ENCODE results near the gene MPL.
"Not testable (repeated sequence)": the region's sequence is repeated elsewhere in the genome, so short reads cannot be mapped to it uniquely, and the experiment has no call there.

Gene MPL

DNA sequence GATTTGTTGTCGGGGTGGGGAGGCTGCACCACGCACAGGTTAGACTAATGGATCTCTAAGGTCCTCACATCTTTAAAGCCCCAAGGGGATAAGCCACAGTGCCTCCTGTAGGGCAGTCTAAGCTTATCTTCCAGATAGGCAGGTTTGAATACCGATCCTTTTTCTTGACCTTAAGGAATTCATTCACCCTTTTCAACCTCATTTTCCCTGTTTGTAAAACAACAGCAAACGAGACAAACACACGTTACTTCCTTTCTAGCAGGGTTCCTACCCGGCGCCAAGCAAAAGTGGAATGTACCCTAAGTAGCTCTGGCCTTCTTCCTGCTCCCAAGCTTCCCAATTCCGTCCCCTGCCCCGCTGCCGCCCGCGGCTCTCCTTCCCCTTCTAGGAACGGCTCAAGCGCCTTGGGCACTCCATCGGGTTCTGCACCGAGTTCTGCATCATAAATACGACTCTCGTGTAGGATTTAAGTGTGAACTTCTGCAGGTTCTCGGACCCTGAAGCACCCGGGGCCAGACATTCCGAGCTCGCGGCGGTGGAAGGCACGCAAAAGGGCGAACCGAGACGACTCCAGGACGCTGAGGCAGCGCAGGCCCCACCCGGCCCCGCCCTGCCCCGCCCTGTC, 20.6 kb downstream of the MPL start:
- DNase-seq, result peak; percentile 47

DNA sequence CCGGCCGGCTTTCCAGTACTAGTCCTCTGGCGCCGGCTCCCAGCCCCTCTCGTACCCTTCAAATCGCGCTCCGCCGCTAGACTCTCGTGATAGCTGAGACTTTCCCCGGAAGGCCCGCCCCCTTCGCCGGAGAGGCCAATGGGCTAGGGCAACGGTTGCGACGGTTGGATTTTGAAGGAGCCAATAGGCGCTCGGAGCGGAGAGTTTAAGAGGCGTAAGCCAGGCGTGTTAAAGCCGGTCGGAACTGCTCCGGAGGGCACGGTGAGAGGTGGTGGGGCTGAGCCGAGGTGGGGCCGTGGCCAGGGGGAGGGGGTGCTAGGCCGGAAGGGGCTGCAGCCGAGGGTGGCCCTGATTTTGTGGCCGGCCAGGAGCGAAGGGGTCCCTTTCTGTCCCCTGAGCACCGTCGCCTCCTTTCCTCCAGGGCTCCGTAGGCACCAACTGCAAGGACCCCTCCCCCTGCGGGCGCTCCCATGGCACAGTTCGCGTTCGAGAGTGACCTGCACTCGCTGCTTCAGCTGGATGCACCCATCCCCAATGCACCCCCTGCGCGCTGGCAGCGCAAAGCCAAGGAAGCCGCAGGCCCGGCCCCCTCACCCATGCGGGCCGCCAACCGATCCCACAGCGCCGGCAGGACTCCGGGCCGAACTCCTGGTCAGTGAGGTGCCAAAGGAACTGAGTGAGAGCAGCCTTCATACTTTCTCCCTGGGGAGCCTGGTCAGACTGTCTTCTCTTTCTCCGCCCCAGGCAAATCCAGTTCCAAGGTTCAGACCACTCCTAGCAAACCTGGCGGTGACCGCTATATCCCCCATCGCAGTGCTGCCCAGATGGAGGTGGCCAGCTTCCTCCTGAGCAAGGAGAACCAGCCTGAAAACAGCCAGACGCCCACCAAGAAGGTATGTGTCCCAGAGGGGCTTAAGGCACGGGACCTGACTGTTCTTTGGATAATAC, 21.4 kb downstream of the MPL start, which contains the start of gene CDC20:
TSS of gene CDC20 (plus strand) at position 236 of the 948 bp plus-strand sequence. CDS start at position 471, 235 bp downstream.
- DNase-seq, result peak; percentile 95

DNA sequence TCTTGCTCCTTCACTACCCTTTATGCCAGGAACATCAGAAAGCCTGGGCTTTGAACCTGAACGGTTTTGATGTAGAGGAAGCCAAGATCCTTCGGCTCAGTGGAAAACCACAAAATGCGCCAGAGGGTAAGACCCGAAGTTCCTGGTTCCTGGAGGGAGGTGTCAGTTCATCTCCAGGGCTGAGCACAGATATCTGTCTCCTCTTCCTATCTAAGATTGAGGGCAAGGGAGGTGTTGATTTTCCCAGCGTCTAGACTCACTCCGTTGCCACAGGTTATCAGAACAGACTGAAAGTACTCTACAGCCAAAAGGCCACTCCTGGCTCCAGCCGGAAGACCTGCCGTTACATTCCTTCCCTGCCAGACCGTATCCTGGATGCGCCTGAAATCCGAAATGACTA, 22.1 kb downstream of the MPL start:
- no peak for DNase-seq

DNA sequence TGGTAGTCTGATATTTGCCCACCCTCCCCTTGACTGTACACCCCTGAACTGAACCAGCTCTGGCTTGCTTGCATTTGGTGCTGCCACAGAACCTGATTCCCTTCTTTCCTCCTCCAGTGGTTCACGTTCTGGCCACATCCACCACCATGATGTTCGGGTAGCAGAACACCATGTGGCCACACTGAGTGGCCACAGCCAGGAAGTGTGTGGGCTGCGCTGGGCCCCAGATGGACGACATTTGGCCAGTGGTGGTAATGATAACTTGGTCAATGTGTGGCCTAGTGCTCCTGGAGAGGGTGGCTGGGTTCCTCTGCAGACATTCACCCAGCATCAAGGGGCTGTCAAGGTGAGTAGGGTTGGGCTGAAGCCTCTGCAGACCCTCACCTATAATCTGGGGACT, 23.0 kb downstream of the MPL start:
- DNase-seq, result no peak

DNA sequence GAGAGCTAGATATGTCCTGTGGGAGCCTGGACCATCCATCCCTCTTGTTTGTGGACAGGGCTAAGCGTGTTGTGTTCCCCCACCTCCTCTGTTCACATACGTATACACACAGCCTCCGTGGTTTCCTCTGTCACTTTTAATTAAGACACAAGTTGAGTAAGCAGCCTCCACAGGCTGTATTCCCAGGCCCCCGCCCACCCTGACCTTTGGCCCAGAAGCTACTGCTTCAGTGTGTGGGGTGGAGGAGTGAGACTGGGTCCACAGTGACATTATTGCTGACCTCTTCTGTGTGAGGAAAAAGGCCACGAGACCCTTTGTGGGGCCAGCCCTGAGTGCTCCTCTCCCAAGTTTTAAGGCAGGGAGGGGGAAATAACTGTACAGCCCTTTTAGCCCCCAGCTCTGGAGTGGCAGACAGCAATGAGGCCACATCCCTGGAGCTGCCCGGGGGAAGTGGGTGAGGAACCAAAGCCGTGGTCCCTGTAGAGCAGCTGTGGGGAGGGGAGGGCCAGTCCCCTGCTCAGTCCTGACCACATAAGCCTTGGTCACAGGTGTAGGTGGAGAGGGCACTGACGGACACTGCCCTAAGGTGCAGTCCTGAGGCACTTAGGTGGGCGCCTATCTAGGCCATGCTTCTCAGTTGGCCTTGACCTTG, 25.8 kb downstream of the MPL start:
- no peak for DNase-seq

DNA sequence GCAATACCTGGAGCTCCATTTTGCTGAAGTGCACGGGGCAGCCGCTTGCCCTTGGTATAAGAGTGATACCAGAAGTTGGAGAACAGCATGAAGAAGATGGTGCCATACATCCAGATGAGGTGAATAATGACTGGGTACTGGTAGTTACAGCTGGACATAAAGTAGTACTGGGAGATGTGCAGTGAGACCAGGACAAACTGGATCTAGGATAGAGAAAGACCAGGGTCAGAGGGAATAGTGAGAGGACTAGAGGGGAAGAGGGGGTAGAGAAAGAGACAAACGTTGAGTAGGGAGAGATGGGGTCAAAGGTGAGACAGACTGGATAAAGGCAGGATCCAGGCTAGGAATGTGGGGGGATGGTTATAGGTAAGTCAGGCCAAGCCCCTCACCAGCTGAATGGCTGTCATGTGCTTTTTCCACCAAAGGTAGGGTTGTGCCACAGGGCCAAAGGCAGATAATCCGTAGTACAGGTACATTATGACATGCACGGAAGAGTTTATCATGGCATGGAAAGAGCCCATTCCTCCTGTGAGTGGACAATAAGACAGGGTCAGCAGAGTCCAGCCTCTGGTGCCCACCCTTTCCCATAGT, 26.4 kb downstream of the MPL start:
- no peak for DNase-seq

DNA sequence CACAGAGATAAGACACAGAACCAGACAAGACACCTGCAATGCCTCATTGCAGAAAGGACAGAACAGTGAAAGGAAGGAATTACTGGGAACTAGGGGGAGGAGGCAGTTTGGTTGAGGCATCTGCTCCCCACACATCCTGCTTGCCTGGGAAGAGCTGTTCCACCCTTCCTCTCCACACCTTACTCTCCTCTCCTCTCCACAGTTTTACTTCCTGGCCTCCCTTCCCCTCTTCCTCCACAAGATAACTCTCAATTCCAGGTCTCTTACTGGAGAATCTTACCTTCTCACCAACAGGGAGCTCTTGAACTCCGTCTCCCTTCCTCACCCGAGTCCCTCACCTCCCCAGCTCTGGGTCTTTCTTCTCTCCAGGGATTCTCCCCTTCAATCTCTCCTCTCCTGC, 28.1 kb downstream of the MPL start:
- no peak for DNase-seq

DNA sequence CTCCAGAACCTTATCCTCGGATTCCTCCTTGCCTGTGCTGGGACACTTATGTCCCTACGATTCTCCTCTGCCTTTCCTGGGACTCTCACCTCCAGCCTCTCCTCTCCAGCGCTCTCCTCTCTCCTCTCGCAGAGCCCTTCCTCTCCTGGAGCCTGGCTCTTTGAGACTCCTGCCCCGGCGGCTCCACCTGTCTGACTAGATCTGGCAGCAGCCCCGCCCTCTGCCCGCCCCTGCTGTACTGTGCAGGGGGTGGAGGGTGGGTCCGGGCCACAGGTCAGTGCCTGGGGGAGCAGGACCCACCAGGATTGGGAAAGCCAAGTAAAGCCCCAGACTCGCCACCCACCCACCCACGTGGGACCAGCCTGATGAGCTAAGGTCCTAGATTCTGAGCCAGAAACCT, 28.6 kb downstream of the MPL start:
- peak; percentile 9 for DNase-seq

DNA sequence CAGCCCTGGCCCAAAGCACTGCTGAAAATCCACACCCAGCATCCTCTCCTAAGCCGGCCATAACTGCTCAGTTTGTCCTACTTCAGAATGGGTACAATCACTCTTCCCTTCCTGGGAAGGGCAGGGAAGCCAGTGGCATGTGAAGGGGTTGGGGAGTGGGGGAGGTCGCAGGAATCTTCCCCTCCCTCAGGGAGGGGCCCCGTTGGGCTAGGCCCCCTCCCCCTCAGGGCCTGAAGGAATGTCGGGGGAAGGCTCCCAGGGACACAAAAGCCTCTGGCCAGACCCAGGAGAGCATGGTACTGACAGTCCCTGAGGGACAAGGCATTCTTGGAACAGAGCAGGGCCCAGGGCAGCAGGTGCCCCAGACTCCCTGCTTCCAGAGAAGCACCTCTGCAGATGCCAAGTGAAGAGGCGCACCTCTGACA, 29.0 kb downstream of the MPL start:
- no peak for DNase-seq

DNA sequence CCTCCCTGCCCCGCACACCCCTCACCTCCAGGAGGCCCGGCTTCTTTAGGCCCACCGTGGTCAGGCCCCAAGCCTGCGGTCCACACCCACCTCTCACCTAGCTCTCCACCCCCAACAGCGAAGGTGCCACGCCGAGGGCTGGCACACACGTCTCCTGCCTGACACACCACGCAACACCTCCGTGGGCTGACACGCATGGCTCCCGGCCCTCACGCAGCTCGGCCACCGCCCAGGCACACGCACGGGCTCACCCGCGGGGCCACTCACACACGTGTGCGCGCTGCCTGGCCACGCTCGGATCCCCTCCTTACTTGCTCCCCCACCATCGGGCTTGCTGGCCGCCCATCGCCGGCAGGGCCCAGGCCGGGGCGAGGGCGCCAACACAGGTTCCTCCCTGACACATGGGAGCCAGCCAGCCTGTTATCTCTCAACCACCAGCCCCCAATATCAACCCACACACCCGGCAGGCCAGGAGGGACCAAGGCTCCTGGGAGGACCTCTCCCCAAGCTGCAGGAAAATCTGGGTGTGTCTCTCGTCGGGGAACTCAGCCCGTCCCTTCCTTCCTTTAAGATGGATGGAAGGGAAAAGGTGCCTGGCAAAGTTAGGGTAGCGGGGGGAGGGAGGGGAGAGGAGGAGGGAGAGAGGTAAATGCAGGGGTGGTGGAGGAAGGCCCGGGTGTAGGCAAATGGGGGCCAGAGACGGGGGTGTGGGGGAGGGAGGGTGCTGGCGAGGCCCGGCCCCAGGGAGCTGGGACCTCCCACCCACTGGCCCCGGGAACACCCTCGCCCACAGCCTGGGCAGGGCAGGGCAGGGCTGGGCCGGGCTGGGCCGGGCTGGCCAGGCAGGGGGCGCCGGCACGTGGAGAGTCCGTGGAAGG, 29.6 kb downstream of the MPL start:
- DNase-seq, result peak; percentile 69

DNA sequence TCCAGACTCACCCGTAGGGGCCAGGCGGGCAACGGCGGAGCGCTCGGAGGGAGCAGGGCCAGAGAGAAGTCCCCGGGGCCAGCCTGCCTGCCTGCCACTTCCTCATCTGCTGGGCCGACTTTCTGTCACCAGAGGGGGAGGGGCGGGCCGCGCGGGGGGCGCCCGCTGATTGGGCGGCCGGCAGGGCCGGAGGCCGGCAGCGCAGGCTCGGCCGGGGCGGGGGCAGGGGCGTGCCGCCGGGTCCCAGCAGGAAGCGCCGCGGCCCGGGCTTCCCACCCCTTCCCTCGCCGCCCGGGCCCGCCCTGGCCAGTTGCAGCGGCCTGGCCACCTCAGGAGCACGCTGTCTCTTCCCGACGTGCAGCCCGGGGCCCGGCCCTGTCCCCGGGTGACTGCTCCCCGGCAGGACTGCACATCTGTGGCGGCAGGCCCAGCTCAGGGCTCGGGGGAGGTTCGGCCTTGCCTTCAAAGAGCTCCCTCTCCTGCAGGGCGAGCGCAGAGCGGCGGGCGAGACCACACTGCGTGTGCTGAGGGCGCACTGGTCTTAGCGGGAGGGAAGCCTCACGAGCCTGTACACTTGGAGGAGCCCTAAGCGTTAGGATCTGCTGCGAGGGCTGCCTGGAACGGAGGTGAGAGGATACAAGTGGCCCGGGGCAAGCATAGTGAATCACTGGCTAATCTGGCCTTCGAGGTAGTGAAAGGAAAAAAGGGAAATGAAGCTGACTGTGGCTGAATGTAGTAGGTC, 30.5 kb downstream of the MPL start, which contains the start of gene ELOVL1:
TSS of gene ELOVL1 (minus strand) at position 108 of the 742 bp plus-strand sequence. CDS start 2,402 bp downstream, outside the sequence.
- peak; percentile 86 for DNase-seq

DNA sequence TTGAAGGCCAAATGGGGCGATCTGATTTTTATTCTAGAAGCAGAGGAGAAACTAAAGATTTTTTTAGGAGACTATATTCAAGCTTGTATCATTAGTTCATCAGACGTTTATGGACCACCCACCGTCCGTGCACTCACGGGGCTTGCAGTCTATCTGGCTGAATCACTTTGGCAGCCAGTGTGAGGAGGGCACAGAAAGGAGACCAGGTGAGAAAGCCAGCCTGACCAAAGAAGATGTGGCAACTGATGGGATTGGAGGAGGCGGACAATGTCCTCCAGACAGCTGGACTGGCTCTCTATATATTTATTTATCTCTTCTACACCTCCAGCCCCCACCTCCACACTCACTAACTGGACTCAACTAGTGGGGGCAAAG, 31.0 kb downstream of the MPL start:
- DNase-seq, result peak; percentile 4

DNA sequence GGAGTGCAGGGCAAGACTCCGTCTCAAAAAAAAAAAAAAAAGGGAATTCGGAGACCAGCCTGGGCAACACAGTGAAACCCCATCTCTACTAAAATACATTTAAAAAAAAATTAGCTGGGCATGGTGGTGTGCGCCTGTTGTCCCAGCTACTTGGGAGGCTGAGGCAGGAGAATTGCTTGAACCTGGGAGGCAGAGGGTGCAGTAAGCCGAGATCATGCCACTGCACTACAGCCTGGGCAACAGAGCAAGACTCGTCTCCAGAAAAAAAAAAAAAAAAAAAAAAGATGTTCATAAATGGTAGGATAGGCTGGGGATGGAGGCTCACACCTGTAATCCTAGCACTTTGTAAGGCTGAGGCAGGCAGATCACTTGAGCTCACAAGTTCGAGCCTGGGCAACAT, 32.2 kb downstream of the MPL start:
- not testable (repeated sequence) for DNase-seq

DNA sequence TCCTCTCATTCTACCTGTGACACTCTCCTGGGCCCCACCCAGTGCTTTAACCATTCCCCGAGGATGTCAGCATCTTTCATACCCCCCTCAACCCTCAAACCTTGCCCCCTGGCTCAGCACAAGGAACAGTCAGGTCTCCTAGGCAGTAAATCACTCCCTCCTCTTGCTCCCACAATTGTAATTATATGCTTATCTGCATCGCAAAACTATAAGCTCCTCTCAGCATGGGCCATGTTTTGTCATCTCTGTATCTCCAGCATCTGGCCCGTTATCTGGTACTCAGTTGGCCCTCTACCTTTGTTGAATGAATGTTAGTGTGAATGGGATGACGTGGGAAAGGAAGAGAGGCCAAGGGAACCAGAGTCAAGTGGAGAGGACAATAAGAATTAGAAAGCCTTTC, 32.9 kb downstream of the MPL start:
- no peak for DNase-seq

DNA sequence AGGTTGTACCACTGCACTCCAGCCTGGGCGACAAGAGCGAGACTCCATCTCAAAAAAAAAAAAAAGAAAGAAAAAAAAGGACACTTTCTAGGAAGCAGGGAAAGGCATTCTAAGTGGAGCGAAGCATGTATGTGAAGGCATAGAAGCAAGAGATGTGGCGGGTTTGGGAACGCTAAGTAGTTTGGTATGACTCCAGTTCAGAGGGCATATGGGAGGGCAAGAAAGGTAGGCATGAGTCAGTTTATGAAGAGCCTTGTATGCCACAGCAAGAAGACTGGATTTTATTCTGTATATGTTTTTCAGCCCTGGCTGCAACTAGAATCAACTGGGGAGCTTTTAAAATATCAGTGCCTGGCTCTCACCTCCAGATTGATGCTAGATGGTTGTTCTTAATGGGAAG, 34.6 kb downstream of the MPL start:
- no peak for DNase-seq

DNA sequence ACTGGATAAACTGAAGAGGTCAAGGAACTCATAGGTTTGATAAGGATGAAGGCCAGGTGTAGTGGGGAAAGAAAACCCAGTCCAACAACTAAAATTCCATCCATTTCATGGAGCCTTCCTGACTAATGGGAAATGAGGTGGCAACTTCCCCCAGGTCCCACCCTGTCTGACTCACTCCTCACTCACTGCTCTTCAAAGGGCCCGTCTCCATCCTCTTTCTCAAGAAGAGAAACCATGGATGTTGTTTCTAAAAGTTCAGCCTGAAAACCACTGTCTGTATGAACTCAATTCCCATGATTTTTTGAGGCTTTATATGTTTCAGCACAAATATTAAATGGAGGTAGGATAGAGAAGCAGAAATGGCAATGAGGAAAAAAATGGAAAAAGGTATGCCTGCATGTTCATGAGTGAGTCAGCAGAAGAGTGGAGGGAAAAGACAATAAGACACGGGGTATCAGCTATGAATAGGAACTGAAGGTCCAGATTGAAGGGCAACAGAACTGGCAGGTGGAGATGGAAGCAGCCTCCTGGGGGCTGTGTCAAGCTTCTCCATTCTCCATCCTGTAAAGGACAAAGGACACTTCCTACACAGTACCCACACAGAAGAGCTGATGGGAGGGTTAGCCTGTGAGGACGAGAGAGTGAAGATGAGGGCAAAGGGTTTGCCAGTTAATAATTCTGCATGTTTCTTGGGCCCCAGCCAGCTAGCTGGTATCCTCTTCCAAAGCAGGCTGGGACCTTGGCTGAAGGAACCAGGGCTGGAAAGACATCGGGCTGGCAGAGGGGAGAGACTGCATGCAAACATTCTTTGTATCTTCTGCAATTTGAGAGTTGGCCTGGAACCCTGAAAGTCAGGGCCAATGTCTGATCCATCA, 35.7 kb downstream of the MPL start:
- no peak for DNase-seq

DNA sequence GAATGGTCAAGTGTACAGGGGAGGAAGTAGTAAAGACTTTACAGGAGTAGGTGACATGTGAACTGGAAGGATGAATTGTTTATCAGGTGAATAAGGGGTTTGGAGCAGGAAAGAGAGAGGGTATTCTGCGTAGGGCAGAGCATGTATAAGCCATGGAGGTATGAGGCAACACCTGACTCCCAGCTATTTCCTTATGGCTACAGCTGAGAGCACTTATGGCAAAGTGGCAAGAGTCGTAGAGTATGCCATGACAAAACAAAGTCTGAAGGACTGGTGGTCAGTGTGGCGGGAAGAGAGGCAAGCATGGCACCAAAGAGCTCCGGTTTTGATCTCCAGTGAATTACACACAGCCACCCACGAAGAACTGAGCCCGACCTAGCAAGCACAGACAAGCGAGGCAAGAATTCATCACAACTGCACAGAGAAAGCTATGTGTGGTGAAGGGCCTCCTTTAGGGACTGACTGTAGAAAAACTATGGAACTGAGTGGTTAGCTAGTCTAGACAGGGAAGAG, 39.2 kb downstream of the MPL start:
- DNase-seq, result no peak

DNA sequence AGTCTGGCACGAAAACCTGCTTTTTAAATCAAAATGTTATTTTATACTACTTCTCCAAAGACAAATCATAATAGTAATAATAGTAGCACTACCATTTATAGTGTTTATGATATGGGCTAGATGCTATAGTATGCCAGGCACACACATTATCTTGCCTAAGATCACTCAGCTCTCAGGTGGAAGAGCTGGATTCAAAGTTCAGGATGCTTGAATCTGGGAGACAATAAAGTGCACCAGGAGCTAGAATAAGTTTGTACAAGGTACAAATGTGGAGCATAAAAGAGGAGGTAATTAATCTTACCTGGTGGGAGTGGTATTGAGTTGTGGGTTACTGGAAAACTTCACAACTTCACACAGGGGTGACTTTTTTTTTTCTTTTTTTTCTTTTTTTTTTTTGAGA, 40.2 kb downstream of the MPL start:
- DNase-seq, result no peak

DNA sequence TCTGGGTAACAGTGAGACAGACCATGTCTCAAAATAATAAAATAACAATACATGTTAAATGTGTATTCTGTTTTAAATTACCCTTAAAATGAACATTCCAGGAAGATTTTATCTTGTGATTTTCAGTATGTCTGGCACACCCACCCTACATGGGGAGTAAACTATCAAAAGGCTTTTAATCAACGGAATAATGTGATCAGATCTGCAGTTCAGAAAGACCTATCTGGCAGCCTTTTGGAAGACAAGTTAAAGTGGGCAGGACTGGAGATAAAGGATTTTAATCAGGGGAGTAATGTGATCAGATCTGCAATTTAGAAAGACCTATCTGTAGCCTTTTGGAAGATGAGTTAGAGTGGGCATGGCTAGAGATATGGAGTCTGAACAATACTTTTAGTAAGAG, 41.9 kb downstream of the MPL start:
- DNase-seq, result no peak

DNA sequence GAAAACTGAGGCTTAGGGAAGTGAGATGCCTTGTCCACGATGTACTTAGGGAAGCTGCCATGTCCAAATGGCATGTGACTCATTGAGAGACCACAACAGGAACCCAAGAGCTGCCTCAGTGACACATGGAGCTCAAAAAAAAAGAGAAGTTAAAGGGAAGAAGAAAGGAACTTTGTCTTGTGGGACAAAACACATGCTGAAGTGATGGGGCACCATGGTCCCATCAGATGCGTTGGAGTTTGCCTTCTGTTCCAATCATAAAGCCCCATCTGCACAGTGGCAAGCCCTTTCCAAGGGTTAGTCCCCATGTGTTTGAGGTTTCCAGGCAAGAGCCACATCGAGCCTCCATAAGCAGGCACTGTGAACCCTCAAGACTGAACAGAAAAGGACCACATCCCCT, 44.0 kb downstream of the MPL start:
- no peak for DNase-seq
